NCI-H1436 (cell line): ENCODE measurements around the gene TBCD.

Experiments
- DNase-seq: peaks from one replicate; lab custom pipeline; 2025; lab: John Stamatoyannopoulos, UW

The TBCD gene

DNA sequence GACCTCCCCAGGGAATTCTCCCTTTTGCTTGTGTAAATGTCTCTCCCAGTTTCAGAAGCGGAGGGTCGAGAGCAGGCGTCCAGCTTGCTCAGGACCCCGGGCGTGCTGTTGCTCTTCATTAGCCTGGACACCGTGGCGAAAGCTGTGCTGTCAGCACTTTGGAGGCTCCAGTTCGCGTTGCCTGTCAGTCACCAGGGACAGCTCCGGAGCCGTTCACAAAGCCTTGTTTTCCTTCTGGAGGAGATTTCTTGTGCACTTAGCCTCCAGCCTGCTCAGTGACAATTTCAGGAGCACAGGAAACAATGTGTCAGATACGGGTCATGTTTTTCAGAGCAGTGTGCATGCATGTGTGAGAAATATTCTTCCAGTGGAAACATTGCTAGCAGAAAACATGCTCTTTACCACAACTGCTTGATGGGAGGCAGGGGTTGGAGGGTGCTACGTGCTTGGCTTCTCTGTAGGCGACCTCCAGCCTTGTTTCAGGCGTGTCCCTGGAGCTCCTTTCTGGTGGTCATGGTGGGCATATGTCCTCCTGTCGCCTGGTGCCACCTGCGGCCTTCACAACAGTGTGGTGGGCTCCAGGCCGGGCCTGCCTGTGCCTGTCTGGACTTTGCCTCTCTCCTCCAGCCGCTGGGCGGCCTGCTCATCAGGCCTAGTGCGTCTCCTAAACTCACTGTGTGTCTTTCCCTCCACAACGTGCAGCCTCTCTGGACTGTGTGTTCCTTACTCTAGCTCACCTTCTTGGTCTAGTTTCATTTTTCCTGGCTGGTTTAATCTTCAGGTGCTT lies 59.0 kb downstream of the TBCD start:
- DNase-seq = no peak

DNA sequence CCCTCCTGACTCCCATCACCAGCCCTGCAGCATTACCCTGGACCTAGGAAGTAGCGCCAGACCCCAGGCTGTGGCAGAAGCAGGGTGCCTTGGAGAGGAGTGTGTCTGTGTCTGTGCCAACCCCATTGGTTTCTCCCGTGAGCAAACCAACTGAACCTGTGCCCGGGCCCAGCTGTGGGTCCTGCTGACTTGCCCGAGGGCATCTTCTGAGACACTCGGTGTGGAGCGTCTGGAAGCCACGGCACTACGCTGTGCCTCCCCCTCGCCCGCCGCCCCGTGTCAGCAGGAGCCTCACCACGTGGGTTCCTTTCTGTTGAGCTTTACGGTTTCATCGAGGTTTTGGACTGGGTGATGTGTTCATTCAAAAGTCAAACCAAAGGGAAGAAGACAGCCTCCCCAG lies 60.2 kb downstream of the TBCD start:
- DNase-seq = no peak

DNA sequence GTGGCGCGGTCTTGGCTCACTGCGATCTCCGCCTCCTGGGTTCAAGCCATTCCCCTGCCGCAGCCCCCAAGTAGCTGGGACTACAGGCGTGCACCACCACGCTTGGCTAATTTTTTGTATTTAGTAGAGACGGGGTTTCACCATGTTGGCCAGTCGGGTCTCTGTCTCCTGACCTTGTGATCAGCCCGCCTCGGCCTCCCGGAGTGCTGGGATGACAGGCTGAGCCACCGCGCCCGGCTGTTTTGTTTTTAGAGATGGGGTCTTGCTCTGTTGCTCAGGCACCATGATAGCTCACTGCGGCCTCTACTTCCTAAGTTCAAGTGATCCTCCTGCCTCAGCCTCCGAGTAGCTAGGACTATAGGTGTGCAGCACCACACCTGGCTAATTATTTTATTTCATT lies 60.7 kb downstream of the TBCD start:
- no peak for DNase-seq

DNA sequence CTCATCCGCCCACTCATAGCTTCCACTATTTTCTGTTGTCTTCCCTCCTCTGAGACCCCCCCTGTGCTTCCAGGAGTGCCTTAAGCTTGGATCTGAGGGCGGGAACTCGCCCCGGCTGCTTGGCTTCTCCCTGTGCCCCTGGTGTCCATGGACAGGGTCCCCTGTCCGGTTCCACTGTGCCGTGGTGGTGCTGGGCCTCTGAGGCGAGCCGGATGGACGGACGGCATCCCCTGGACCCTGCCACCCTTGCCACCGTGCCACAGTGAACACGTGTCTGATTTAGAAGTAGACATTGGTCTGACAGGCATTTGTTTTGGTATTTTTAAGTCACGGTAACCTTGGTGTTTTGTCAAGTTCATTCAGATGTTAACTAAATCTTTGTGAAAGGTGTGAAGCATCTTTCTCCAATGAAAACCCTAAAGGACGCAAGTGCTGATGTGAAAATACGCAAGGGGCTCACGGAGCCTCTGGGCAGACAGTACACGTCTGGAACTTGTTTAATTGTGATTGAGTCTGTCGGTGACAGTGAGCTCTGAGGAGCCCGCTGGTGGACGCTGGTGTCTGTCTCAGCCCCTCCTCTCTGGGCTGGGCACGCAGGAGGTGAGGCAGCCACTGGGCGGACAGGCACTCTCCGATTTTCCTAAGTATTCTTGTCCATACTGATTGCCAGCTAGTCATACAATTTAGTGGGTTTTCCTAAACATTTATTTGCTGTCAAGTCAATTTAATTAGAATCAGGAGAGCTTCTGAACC lies 61.6 kb downstream of the TBCD start:
- no peak for DNase-seq

DNA sequence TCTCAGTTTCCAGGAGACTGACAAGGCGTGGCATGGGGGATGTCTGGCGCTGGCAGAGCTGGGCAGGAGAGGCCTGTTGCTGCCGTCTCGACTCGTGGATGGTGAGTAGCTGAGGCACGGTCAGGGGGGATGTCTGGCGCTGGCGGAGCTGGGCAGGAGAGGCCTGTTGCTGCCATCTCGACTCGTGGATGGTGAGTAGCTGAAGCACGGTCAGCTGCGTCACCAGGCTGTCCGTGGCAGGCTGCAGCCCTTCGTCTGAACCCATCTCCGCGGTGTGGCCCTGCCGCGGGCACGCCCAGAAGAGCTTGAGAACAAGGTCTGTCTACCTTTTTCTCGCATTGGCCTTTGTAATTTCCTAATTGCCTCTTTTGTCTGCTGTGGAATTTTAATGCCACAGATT lies 63.0 kb downstream of the TBCD start:
- DNase-seq = no peak

DNA sequence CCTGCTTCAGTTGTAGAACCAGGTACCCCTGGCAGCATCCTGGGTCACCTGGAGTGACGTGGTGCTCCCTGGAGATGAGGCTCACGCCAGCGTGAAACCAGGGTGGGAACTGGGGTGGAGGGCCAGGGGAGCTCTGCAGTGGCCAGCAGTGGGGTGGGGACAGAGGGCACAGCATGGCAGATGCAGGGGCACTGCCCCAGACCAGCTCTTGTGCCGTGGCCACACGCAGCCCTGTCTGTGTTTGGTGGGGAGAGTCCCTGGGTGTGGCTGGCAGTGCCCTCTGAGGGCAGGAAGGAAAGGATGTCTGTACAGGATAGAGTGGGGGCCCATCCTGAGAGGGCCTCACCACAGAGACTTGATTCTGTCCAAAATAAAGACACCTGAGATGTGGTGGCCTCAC lies 63.5 kb downstream of the TBCD start:
- no peak for DNase-seq

DNA sequence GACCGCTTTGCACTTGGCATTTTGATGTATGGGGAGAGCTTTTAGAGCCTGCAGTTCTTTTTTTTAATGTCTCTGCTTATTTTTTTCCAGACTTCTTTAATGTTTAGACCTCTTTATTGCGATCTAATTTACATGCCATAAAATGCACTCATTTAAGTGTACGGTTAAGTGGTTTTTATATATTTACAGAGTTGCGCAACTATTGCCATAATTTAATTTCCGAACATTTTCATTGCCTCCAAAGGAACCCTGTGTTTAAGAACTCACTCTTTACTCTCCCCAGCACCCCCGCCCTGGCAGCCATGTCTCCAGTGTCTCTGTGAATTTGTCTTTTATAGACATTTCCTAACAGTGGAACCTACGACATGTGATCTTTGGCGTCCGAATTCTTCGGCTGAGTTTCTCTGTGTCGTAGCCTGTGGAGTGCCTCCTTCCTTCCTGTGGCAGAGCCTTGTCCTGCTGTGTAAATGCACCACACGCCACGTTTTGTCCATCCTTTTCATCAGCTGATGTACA lies 64.0 kb downstream of the TBCD start:
- no peak for DNase-seq

DNA sequence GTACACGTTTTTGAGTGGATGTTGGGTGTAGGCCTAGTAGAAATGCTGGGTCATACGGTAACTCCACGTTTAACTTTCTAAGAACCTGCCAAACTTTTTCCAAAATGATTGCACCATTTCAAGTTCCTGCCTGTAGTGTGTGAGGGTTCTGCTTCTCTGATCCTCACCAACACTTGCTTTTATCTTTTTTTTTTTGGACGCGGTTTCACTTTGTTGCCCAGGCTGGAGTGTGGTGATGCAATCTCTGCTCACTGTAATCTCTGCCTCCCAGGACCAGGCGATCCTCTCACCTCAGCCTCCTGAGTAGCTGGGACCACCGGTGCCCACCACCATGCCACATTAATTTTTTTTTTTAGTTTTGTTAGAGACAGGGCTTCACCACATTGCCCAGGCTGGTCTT lies 64.5 kb downstream of the TBCD start:
- DNase-seq = no peak

DNA sequence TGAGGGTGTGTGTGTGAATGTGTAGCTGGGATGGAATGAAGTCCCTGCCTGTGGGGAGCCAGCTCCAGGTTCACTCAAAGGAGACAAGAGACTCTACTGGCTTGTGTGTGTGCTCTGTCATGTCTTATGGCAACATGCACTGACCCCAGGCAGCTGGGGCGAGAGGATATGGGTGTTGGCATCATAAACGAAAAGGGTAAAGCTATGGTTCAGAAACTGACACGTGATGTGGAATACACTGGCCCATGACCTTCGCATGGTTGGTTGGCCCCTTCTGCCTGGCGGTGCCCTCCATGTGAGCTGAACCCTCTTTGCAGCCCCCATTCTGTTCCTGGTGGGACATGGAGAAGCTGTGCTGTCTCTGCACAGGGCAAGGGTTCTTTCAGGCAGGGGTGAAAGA lies 66.1 kb downstream of the TBCD start:
- DNase-seq = no peak

DNA sequence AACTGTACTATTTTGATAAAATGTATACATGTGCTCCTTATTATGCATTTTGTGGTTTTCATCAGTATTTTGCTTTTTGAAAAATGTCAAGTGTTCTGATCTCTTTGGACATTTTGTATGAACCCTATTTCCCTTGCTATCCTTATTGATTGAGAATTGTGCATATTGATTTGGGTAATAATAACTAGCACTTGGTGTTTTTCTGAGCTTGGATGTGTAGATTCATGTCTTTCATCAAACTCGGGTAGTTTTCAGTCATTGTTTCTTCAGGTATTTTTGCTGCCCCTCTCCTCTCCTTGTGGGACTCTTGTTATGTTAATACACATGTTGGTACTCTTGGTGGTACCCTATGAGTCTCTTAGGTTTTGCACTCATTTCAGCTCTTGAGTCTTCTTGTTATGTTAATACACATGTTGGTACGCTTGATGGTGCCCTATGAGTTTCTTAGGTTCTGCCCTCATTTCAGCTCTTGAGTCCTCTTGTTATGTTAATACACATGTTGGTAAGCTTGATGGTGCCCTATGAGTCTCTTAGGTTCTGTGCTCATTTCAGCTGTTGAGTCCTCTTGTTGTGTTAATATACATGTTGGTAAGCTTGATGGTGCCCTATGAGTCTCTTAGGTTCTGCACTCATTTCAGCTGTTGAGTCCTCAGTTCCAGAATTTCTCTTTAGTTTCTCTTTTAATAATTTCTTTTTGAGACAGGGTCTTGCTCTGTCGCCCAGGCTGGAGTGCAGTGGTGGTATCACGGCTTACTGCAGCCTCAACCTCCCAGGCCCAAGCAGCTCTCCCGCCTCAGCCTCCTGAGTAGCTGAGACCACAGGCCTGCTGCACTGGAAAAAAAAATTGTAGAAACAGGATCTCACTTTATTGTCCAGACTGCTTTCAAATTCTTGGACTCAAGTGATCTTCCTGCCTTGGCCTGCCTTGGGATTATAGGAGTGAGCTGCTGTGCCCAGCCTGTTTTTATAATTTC lies 68.7 kb downstream of the TBCD start:
- DNase-seq = no peak

DNA sequence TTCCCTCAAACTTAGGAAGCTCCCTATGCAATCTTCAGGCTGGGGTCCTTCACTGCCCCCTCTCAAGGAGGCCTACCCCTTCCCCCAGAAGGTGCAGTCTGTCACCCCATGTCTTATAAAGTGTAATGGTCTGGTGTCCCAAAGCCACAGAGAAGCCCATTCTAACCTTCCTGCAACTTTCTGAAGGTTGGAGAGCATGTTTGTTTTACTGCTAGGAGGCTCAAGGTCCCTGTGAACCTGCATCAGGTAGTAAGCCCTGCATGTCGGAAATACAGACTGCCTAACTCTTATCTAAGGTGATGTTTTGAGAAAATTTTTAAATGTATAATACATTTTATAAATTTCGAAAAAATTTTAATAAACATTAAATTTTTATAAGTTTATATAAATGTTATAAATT lies 69.7 kb downstream of the TBCD start:
- no peak for DNase-seq

DNA sequence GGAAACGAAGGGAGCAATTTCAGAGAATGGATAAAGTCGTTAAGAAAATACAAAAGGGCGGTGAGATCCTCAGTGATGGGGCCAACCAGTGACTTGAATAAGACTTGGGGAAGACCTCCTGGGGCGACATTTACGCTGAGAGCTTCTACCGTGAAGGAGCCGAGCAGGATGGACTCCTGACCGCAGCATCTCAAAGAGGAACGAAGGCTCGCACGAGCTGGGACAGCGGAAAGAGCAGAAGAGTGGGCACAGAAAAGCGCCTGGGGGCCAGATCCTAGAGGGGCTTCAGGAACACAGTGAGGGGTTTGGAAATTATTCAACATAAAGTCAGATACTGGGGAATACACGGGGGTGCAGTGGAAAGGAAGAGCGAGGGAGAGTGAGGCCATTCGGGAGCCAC lies 70.4 kb downstream of the TBCD start:
- no peak for DNase-seq

DNA sequence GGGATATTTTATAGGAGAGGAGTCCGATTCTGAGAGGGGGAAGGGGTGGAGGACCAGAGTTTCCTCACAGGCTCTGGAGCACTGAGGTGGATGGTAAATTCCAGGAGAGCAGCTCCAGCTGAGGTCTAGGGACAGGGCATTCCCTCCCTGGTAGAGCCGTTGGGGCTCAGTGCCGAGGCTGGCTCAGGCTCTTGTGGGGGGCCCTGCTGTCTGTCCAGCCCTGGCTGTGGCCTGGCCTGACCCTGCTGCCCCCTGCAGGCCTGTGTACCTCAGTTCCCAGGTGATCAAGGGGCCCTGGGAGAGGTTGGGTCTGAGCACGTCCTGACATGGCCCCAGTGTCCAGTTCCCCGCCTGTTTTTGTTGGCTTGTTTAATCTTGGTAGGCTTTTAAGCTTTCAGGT lies 71.1 kb downstream of the TBCD start:
- DNase-seq = no peak

DNA sequence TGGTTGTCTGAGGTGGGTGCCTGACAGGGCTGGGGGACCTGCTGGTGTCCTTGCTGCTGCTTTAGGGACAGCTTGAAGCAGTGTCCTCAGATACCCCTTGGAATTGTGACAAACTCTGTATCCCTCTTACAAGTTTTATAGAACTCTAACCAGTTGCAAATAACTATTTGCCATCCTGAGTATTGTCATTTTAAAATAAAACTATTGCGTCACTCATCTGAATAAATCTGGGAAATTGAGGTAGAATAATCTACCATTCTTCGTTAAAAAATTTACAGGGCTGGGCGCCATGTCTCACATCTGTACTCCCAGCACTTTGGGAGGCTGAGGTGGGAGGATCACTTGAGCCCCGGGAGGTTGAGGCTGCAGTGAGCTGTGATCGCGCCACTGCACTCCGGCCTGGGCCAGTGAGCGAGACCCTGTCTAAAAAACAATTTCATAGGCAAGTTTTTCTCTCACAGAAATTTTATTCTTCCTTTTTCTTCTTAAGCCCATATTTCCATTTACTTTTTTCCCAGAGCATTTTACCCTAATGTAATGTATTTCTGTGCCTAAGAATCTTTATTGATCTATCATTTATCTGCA lies 73.8 kb downstream of the TBCD start:
- no peak for DNase-seq

DNA sequence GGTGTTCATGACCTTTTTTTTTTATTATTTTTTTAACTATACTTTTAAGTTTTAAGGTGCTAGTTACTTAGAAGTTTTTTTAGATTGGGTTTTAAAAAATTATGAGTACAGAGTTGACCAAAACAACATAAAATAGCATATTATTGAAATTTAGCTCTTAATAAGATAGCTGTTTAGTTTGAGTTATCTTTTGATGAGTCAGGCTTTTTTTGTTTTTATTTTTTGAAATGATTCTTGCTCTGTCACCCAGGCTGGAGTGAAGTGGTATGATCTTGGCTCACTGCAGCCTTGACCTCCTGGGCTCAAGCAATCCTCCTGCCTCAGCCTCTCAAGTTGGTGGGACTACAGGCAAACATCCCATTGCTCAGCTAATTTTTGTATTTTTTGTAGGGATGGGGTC lies 74.3 kb downstream of the TBCD start:
- no peak for DNase-seq

DNA sequence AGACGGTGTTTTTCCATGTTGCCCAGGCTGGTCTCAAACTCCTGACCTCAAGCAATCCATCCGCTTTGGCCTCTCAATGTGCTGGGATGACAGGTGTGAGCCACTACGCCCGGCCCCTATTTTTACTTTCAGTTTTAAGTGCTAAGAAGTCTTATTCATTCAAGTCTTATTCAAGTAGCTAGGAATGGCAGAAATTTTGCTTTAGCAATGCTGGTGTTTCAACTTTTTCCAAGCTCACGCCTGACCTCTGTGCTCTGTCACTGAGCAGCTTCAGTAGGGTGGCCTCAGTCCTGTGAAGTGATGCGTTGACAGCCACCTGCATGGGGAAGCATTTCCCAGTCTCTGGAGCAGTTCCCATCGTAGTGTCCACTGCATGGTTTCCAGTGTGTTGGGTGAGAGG lies 75.1 kb downstream of the TBCD start:
- no peak for DNase-seq

DNA sequence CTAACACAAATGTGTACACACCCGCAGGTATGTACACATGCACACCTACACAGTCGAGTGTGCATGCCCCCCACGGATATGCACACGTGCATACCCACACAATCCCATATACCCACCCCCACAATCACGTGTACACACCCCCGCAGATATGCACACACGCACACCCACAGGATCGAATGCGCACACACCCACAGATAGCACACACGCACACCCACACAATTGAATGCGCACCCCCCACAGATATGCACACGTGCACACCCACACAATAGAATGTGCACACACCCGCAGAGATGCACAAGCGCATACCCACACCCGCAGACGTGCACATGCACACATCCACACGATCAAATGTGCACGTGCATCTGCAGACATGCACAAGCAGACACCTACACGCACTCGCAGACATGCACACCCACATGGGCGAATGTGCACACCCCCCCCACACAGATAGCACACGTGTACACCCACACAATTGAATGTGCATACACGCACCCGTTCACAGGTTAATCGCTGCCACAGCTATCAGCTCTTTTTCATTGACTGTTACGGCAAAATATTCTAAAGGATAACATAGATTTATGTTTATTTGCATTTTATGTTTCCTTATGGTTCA lies 77.1 kb downstream of the TBCD start:
- no peak for DNase-seq

DNA sequence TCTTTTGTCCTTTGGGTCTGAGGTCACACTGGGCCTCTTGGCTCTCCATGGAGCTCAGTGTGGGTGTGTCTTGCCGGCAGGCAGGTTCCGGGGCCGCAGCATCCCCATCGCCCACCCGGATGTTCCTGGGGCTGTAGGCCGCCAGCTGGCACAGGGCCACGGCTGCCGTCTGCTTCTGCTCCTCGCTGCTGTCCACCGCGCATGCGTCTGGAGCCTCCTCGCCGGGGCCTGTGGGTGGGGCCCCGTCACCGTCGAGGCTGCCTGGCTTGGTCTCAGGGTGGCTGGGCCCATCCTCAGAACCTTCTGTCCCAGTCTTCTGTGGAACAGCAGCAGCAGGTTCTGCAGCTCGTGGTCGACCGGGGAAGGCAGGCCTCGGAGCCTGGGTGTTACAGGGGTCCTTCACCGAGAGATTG lies 78.4 kb downstream of the TBCD start:
- no peak for DNase-seq

DNA sequence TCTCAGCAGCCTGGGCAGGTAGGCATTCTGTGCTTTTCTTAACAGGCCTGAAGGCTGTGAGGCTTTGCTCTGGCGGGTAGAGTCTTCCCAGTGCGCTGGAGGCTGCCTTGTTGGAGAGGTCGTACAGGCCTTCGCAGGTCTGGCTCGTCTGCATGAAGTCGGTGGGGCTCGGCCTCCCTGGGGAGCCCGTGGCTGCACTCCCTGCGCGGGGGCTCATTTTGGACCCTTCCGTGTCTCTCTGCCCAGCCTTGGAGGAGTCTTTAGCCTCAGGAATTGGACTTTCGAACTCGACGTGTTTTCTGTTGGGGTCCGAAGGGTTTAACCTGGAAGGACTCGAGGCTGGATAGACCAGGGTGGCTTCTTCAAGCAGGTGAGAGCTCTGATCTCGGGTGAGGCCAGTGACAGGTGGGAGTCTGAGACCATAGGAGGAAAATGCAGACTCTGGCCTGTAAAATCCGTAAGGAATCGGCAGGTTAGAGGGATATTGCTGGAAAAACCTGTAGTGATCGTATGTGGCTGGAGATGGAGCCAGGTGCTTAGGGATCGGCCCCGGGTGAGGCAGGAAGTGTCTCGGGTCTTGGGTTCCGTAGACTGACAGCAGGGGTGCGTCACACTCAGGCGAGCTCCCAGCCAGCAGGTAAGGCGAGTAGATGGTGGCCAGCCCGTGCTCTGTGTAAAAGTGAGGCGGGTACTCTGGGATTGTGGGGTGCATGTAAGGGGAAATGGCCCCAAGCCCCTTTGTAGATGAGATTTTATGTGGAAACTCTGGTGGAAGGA lies 79.4 kb downstream of the TBCD start:
- DNase-seq = no peak

DNA sequence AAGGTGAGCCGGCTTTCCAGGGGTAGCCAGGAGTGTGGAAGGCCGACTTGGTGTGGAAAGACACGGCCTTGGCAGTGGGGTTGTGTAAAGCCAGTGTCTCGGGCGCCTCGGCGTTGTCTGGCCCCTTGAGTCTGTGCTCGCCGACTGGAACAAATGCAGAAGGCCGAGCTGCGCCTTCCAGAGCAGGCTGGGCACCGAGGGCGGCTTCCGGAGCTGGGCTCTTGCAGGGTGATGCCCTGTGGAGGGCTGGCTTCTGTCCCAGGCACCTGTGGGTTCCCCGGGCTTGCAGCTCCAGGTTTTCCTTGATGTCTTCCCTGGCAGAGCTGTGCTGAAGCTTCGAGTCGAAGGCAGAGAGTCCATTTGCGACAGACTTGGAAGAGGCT lies 79.9 kb downstream of the TBCD start:
- DNase-seq = no peak

DNA sequence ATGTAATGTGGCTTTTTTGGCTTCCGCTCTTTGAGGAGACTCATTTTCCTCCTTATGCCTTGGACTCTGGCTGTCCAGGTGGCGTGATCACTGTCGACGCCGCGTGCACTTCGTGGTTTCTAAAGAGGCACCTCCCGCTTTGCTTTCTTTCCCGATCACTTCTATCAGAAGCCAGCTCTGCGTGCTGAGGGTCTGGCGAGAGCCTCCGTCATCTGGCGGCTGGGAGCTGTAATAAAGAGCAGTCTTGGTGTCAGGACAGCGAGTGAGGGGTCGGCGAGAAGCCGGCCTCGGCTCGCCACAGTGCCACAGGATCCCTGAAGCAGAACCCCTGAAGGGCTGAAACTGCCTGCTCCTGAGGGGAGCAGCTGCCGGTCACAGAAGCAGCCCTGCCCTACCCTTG lies 80.5 kb downstream of the TBCD start:
- DNase-seq = no peak
